Breast epithelium (tissue), 3 donors: ENCODE measurements around the gene CHRNE.

Experiments
- CTCF ChIP-seq, 3 donors: fragments of 450-650 bp; IDR thresholded peaks; one replicate each; pipeline ENCODE4 v1.5.1; 2016 to 2017; ENCODE audit warnings: antibody characterized with exemption in 3 of 3, mild to moderate bottlenecking in 3 of 3, moderate library complexity in 3 of 3
- POLR2AphosphoS5 ChIP-seq, 3 donors: sonication (generic); formaldehyde crosslinking; IDR thresholded peaks; one replicate each; pipeline ENCODE4 v1.6.1; 2017; ENCODE audit warnings: antibody characterized with exemption in 3 of 3

- TF ChIP-seq CTCF (IDR thresholded peaks at IDR 0.05) (no peak), POLR2AphosphoS5 (IDR thresholded peaks at IDR 0.05) (no peak)
Measured at GRCh38 chr17:4877089-4877488, 25.8 kb downstream of the CHRNE start.
